HG02610 (cell line): ENCODE results near the gene STUM.
"Not testable (repeated sequence)": the region's sequence is repeated elsewhere in the genome, so short reads cannot be mapped to it uniquely, and the experiment has no call there.

Experiments
- ATAC-seq: cut with Tn5 transposase; IDR thresholded peaks from one replicate; pipeline ENCODE4 v1.9.1; 2021; ENCODE audit warnings: mild to moderate bottlenecking, moderate library complexity; ENCODE audit not compliant: unreplicated experiment

Gene STUM

GRCh38 chr1:226548256-226549093 is at the start of gene STUM:
STUM (plus strand) TSS chr1:226548764; CDS start chr1:226548905, 141 bp downstream.
- no peak for ATAC-seq

DNA sequence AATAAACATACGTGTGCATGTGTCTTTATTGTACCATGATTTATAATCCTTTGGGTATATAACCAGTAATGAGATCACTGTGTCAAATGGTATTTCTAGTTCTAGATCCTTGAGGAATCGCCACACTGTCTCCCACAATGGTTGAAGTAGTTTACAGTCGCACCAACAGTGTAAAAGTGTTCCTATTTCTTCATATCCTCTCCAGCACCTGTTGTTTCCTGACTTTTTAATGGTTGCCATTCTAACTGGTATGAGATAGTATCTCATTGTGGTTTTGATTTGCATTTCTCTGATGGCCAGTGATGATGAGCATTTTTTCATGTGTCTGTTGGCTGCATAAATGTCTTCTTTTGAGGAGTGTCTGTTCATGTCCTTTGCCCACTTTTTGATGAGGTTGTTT is 48.9 kb upstream of the STUM start:
- ATAC-seq: not testable (repeated sequence)

GRCh38 chr1:226506021-226506420 is 42.5 kb upstream of the STUM start:
- no peak for ATAC-seq

- no peak for ATAC-seq
Observed at GRCh38 chr1:226506921-226507320, 41.6 kb upstream of the STUM start.

DNA sequence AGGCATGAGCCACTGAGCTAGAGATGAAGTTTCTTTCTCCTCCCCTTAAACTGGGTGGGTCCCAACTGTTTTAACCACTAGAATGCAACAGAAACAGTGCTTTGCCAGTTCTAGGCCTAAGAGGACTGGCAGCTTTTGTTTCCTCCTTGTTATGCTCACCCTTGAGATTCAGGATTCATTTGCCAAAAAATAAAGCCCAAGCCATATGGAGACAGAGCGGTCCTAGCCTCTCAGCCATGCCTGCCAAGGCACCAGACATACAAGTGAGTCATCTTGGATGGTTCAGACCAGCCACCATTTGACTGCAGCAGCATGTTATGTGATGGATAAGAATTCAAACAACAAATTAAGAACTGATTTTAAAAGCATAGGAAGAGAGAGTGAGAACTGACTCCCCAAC is 38.1 kb upstream of the STUM start:
- ATAC-seq: no peak

DNA sequence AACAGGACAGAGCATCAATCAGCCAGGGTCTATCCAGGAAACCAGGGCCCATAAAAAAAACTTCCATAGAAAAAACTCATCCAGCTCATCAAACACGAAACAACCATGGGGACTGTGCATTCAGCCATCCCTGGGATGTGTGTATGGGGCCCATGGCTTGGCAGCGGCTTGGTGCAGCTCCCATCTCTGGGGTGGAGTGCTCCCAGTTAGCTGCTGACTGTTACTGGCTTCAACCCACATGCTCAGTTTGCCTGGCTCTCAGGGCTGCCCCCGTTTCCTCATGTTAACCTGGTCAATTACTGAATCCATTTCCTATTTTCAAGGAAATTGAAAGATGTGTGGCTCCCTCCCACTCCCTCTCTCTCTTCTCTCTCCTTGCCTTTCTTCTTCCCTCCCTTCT is 37.3 kb upstream of the STUM start:
- ATAC-seq: no peak

DNA sequence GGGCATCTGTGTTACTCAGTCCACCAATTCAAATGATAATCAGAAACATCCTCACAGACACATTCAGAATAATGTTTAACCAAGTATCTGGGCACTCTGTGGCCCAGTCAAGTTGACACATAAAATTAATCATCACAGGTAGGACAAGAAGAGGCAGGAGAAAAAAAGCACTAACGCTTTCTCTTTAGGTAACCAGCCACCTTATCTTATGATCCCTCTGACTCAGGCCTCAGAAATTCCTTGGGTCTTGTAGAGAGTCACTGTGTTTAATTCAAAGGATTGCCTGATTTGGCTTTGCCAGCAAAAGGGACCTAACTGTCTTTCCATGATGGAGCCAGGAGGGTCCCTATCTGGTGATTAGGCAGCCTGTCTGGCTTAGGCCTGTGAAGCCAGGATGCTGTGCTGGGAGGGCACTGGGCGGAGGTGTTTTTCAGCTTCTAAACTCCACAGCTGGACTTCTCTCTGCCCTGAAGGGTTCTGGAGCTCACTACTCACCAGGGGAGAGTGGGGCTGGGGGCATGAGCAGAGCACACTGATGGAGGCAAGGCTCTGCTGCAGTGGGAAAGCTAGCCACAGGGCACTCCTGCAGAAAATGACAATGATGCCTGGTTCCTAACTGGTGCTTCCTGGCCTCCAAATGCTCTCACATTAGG is 36.4 kb upstream of the STUM start:
- ATAC-seq: no peak

DNA sequence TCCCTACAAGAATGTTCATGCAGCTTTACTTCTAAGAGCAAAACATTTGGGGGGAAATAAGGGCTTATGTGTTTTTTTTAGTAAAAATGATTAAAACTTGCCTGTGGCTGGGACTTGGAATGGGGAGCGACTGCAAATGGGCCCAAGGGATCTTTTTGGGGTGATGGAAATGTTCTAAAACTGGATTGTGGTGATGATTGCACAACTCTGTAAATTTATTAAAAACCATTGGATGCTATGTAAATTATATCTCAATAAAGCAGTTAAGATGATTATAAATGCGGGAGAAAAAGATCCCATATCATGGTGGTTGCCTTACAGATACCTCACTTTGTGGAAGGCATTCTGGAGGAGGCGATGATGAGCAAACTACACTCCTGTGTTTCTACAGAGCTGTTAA is 30.2 kb upstream of the STUM start:
- ATAC-seq: no peak

DNA sequence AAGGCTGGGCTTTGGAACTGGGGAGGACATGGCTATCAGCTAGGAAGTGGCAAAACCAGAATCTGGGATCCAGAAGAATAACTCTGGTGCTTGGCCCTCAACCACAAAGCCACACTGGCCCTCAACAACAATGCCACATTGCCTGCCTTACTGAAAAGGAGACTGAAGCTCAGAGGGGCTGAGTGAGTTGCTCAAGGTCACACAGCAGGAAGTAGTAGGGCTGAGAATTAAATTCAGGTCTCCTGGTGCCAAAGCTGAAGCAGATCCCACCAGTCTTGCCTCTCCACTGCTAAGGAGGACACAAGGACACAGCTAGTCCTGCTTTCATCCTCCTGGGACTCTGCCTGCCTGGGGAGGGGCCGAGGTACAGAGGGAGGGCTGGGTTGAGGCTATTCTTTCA is 29.4 kb upstream of the STUM start:
- no peak for ATAC-seq

DNA sequence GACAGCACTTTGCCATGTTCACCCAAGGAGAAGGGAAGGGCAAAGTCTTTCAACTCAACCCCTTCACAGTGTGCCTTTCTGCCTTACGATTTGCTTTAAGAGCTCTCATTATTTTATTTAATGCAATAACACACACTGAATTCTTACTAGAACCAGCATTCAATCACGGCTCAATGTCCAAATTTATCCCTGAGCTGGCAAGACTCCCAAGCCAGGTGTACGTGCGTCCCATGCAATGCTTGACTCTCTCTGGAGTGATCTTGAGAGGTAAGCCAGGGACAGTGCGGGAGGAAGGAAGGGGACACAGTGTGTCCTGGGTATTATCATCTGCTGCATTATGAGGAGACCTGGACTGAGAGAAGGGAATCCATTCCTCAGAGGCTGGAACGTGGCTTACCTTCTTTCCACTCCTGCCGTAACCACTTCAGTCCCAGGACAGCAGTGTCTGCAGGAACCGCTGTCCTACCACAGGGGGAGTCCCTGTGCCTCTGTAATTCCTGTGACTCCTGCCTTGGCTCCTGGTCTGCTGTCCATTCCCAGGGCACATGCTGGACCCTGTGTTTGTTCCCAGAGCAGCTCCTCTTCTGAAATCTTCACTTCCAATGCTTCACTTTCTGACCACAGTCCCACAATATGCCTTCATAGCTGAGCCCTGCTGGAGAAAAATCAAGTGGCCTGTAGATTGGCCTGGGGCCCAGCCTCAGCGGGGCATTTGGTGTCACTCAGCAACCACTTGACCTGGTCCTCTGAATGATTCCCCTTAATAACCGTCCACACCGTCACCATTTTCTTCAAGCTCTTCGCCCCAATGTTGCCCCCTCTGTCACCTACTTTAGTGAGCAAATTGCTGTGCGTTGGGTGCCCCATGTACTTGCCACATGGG is 28.6 kb upstream of the STUM start:
- ATAC-seq: no peak

GRCh38 chr1:226520640-226521355 is 27.8 kb upstream of the STUM start:
- ATAC-seq: no peak

- ATAC-seq: no peak
Observed at GRCh38 chr1:226523646-226524406, 24.7 kb upstream of the STUM start.

DNA sequence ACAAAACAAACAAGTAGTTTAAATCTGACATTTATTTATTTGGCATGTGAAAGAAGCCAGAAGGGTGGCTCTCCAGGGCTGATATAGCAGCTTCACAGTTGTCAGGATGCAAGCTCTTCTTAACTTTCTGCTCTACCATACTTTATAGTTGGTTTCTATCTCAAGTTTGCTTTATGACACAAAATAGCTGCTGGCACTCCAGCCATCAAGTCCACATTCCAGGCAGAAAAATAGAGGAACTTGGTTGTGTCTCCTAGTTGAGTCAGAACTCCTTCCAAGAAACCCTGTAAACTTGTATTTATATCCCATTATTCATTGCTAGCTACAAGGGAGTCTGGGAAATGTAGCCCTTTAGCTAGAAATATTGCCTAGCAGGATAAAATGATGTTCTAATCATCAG is 24.0 kb upstream of the STUM start:
- no peak for ATAC-seq

DNA sequence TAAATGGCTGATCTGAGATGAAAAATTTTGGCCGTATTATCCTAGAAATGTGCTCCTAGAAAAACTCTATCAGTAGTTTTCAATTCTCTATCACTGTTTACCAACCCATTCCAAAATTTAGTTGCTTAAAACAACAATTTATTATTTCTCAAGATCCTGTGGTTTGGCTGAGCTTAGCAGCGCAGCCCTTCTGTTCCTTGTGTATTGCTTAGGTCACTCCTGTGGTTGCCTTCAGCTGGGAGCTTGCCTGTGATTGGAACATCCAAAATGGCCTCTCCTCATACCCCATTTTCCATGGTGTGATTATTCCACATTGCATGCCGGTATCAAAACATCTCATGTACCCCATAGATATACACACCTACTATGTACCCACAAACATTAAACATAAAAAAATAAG is 22.8 kb upstream of the STUM start:
- no peak for ATAC-seq

DNA sequence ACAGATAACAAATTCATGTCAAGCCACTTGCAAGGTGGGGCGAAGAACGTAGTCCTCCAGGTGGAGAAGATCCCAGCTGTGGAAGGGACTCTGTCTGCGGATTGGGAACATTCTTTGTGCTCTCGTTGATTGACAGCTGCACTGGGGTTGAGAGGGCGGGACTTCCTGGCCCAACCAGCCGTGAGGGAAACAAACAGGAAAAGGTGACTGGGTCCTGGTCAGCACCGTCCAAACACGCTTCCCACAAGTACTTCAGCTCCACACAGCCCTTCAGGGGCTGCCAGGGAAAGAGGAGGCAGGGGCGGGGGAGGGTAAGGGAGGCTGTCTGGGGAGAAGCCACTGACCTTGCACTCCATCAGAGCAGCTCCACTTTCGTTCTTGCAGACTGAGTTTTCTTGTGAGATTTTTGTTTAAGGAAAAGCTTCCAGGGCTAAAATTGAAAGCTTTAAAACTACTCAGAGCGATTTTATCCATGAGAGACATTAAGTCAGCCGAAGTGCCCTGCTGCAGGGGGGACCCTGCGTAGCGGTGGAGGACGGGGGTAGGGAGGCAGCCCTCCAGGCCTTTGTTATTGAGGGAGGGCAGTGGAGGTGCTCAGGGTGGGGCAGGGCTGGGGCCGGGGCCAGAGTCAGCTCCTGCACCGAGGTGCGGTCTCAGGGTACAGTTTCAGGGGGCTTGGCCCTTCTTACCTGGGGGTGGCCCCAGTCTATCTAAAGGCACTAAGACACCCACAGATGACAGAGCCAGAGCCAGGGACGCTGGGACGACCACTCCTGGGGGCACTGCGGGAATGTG is 21.6 kb upstream of the STUM start:
- no peak for ATAC-seq

DNA sequence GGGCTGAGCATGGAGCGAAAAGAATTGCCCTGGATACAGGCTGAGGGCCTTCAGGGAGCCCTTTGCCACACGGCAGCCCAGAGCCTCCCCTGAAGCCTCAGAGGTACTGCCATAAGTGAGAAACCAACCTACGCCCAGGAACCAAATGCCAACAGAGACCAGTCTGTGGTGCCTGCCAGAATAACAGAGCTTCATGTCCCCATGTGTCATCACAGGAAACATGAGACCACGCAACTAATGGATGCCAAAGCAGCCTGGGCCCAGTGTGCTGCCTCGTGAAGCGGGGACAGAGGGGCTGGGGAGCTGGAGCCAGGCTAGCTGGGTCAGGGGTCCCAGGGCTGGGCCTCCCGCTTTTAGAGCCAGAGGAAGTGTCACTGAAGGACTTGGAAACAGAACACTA is 18.7 kb upstream of the STUM start:
- ATAC-seq: no peak

DNA sequence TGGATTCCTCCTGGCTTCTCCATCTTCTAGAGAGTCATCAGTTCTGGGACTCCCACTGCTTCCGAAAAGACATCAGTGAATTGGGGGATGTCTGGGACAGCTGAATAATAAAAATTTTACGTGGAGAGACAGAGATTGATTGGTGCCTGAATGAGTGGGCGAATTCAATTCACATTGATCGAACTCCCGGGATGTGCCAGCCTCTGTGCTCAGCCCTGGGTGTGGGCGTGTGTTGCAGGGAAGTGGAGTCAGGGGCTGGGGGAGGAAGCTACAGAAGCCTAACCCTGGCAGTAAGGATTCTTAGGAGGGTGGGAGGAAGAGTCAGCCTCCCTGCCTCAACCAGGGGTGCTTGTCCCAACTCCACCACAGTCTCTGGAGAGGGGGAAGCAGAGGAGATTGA is 18.0 kb upstream of the STUM start:
- no peak for ATAC-seq

GRCh38 chr1:226531360-226532093 is 17.0 kb upstream of the STUM start:
- no peak for ATAC-seq

DNA sequence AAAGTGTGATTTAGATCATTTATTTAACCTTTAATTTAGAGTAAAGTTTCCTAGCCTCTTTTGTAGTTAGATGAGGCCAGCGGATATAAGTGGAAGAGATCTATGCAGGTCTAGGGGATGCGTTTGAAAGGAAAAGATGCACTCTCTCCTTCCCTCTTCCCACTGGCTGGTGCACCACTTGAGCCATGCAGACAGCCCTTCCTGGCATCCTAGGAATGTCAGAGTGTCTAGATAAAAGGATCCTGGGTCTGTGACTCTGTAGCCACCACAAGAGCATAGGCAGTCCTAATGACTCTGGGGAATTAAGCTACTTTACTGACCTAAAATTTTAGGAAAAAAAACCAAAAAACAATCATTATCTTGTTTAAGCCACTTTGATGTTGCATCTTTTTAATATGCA is 16.0 kb upstream of the STUM start:
- no peak for ATAC-seq
